HG03571 (cell line): ENCODE measurements around the gene PRMT9.

Experiments
- ATAC-seq: cut with Tn5 transposase; IDR thresholded peaks from one replicate; pipeline ENCODE4 v1.9.1; 2021; ENCODE audit not compliant: unreplicated experiment

The PRMT9 gene

DNA sequence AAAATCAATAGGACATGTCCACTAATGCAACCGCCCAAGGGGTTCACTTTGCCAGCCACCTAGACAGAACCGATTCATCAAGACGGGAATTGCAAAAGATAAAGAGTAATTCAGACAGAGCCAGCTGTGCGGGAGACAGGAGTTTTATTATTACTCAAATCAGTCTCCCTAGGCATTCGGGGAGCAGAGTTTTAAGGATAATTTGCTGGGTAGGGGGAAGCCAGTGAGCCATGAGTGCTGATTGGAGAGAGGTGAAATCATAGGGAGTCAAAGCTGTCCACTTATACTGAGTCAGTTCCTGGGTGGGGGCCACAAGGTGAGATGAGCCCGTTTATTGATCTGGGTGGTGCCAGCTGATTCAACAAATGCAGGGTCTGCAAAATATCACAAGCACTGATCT lies 58.2 kb downstream of the PRMT9 start:
- ATAC-seq, result no peak

DNA sequence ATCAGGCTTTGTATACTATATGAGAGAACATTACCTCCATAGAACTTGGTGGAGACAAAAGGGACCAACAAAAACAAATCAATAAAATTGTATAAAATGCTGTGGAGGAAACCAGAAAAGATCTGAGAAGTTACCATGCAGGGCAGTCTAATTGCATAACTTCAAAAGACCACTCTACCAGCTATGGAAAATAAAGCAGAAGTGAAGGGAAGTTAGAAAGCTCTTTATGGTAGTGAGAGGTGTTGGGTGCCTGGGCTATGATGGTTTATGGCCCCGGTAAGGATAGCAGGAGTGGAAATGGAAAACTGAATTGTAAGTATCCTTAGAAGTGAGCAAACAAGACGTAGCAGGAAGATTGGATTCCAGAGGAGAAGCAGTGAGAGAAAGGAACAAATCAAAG lies 63.6 kb downstream of the PRMT9 start:
- no peak for ATAC-seq

DNA sequence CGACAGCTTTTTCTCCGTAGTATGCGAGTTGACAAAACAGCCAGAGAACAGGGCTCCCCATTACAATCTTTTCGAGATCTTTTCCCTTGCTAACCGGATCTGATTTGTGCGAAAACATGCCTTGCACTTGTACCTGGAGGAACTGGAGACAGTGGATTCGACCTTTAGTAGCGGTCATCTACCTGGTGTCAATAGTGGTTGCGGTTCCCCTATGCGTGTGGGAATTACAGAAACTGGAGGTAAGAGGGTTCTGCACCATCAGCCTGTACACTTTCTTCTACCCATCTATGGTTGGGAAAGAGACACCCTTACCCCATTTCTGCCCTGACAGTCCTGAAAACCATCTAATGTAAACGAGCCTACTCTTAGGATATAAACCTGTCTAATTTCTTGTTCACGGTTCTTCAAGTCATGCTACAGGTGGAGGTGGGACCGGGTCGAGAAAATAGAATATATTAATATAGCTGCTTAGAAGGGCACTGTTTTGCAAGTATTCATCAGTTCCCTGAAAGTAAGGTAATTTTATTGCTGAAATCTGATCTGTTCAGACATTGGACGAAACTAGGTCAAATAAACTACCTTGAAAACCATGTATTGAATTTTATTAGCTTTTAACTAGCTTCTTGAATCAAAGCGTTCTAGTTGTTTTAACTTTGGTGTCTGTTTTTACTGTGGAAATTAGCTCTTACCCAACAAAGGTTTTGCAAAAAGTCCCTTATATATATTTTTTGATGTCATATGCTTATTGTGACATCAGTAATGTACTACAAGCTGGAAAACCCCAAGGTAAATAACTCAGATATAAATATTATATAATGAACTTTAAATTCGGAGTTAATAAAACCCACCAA lies 65.9 kb downstream of the PRMT9 start:
- ATAC-seq, result peak; percentile 6

DNA sequence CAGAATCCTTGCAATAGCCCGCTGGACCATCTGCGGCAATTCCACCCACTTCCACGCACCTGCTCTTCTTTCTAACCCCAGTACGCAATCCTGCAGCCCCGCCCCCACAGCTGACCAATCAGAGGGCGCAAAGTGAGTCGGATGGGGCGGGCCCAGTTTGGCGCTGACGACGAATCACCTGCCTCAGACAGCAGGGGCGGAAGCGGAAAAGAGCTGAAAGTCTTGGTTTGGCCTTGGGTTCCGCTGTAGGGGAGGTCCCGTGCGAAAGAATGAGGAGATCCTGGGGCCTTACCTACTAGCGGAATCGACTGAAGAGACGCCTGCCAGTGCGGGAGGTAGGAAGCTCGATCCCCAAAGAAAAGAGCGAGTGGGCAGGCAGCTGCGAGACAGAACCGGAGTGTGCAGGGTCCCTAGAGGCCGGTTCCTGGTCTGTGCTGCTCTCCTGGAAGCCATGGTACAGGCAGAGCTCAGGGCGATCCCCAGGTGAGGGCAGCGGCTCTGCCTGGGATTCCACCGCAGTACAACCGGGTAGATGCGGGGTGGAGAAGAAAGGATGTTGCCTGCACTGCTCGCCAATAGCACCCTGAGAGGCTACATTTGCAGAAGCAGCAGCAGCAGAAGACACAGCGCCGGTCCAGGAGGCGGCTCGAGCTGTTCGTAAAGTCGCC lies 66.7 kb downstream of the PRMT9 start, which contains the start of gene TMEM184C:
TSS of gene TMEM184C (plus strand) at position 225 of the 668 bp plus-strand sequence. CDS start 560 bp downstream, outside the sequence.
- peak; percentile 100 for ATAC-seq

DNA sequence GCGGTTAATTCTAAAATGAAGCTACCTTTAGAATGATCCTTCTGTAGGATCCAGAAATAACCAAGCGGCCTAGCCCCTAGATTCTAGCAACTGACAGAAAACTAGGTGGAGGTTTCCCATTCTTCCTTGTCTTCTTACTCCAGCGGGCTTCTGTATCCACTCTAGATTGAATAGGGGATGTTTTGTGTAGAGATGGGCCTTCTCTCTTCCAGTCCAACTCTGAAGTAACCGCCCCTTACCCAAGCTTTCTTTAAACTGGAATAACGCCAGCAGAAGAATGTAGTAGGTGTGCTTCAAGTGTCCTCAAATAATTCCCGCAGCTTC lies 67.2 kb downstream of the PRMT9 start:
- ATAC-seq, result peak; percentile 5

DNA sequence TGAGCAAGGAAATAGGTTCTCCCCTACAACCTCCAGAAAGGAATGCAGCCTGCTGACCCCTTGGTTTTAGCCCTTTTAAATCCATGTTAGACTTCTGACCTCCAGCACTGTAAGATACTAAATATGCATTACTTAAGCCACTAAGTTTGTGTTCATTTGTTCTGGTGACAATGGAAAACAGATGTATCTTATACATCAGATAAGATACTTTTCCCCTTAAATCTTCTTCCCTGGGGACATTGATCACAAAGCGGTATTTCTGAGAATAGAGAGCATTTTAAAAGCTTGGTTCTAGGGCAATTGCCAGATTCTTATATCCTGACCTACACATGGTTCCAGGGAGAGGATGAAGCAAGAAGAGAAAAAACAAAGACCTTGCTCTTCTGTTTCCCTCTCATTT lies 73.3 kb downstream of the PRMT9 start:
- ATAC-seq, result no peak

DNA sequence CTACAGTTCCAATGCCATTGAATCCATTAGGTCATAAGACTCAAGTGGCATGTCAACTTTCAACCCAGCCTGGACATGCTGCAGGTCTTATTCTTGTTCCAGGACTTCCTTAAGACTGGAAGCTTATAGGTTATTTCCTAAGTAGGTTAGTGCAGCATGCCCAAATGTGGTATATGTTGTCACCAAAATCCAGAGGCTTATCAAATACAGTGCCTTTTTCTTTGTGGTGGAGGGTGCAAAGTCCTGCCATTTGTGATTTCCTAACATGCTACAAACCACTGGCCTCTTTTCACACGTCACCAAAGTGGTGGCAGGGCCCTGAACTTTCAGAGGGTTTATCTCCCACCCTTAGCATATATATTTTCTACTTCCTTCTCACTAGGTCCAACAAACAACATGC lies 76.5 kb downstream of the PRMT9 start:
- ATAC-seq, result no peak

DNA sequence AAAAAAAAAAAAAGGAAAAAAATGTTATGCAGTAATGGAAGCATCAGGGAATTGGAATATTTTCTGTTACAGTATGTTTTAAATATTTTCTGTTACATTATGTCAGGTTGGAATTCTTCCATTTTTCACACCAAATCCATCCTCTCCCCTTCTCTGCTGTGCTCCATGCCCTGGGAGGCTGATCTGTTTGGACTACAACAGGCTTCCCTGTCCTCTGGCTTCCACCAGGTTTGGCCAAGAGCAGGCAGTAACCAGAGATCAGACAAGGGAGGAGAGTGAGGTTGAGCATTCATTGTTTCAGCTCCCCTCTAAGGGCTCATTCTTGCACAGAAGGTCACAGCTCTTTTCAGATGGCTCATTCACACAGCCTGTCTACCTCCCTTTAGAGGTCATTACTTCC lies 78.5 kb downstream of the PRMT9 start:
- ATAC-seq, result no peak

DNA sequence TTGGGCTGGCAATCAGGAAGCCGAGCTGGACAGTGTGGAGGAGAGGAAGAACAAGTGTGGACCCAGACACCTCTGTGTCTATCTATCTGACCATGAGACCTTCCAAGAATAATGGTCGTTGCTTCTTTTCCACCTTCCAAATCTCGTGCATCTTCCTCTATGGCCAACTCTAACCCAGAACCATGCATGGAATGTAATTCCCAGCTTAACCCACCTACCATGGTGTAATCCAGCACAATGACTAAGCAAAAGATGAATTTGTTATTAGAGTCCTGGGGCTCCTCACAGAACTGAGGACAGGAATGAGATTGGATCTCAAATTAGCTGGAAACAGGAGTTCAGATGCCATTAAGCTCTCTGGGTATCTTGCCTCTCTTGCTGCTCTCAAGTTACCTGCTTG lies 84.2 kb downstream of the PRMT9 start:
- no peak for ATAC-seq

DNA sequence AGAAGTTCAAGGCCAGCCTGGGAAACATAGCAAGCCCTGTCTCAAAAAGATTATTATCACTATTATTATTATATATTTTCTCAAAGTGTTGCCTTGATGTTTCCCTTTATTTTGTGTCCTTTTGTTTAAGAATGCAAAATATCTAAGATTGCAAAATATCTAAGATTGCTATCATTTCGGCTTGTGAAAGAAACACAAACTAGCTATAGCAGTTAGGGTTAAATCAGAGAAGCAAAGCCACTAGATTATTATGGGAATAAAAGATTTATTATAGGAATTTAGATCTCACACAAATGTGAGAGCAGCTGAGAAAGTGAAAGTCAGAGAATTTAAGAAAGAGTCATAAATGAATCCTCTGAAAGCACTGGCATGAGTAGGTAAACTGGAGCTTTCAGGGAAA lies 84.8 kb downstream of the PRMT9 start:
- ATAC-seq, result no peak

DNA sequence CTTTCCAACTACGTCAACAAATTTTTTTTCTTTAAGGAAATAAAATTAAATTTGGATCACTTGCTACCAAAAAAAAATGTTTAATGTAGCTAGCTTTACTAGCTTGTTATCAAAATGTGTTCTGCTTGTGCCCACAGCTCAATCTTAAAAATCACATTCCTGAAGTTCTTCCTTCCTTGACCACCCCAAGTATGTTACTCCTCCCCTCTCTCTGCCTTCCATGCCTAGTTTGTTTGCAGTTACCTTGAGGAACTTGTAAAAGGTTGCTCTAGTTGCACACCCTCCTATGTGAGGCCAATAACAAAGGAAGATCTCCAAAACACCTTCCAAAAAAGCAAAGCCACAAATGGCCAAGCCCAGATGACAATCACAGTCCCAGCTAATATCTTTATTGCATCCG lies 86.4 kb downstream of the PRMT9 start:
- ATAC-seq, result no peak

DNA sequence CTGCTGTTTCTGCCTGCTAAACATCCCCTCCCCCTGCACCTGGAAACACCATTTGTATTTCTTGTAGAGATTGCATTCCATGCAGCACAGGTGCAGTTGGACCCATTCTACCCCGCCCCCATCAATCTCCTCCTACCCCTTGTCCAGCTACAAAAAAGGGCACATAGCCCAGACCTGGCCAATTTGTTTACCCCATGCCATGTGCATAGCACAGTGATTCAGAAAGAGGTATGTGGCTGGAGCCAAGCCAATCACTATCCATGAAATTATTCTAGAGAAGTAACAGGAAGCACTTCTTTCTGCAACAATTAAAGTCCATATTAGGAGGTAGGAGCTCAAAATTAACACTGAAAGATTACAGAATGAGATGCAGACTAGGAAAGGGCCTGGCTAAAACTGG lies 87.0 kb downstream of the PRMT9 start:
- no peak for ATAC-seq

DNA sequence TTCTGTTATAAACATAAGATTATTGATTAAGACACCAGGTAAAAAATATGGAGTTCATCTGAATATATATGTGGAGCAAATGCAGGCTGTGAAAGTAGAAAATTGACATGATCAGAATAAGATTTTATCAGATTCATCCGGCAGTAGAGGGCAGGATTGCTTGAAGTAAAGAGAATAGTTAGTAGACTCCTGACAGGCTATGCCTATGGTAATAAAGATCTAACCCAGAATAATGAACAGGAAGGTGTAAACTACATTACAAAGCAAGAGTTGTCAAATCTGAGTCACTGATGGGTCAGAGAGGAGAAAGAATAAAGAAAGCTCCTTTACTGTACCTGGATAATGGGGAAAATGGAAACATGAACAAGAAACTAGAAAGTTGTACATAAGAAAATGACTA lies 87.6 kb downstream of the PRMT9 start:
- no peak for ATAC-seq

DNA sequence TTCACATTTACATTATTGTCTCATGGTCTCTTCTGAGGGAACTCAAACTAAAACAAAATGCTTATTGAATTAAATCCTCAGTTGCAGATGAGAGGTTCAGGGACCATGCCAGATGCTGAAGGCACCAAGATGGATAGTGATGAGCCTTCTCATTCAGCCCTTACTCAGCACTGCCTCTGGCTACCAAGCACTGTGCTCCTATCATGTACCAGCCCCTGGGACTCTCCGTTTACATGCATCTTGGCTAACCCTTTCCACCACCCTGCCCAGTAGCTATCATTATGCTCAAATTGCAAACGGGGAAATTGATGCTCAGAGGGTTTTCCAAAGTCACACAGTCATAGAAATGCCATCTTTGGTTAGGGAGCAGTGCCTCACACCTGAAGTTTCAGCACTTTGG lies 89.4 kb downstream of the PRMT9 start:
- ATAC-seq, result no peak

DNA sequence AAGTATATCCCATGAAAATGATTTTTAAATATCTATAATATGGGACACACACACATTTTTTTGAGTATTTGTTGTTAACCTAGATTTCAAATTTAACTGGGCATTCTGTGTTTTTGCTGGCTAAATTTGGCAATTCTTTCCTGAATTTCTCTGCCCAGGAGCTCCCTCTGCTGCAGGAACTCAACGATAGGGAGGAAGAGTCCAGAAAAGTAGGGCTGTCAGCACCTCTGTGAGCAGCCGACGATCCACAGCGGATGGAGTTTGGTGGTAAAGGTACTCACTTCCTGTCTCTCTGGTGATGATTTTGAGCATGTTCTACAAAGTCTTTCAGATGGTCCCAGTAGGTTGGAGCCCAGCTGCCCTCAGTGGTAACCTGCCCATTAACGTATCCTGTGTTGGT lies 89.9 kb downstream of the PRMT9 start:
- no peak for ATAC-seq

DNA sequence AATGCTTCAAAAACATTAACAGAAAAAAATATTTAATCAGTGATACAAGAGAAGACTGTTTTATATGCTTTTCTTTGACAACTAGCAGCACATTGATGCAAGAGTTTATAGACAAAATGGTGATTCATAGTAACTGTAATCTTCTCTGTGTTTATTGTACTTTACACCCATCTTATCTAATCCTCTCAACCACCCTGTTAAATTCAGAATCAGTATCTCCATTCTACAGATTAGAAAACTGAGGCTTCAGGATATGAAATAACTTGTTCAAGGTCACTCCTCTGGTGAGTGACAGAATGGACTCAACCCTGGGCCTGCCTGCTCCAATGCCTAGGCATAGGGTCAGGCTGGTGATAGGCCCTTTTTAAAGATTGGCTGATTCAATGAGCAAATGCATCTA lies 92.9 kb downstream of the PRMT9 start:
- ATAC-seq, result no peak

DNA sequence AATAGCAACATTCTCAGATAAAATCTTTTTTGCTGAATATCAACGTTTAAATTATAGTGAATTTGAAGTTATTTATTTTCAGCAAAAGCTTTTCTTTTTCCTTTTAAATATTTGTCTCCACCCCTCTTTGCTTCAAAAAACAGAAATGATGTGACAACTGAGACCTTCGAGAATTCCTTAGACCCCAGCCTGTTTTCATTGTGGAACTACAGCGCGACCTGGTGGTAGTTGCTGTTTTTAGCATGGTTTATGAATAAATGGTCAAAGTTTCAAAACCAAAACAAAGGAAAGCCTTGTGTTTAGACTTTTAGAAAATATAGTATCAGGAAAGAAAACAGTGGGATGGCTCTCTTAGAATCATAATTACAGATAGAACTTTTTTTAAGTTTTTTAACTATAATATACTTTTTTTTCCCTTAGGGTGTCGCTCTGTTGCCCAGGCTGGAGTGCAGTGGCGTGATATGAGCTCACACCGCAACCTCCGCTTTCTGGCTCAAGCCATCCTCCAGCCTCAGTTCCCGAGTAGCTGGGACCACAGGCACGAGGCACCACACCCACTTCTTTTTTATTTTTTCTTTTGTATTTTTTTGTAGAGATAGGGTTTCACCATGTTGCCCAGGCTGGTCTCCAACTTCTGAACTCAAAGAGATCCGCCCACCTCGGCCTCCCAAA lies 93.6 kb downstream of the PRMT9 start:
- no peak for ATAC-seq

DNA sequence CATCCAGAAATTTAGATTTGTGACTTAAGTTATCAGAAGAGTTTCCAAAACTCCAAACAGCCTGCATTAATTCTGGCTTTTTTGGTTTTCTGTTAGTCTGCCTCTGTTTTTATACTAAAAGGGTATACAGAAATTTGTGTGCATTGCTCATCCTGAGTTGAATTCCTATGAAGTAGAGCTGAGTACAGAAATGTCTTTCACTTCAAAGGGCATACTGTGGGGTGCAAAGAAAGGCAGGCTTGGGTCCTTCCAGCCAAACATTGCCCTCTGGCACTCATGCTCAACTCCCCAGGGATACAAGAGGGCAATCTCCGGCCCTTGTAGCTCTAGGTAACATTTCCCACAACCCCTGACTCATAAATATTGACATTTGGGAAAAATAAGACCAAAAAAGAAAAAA lies 94.4 kb downstream of the PRMT9 start:
- ATAC-seq, result no peak
